HT1080 (cell line): ENCODE data around the gene SYNPR. TPM values are rescaled to one million over a fixed set of nuclear protein-coding genes. Genes with fewer than 3 reads are reported as not detected.

ENCODE experiments used
- DNase-seq: peaks from one replicate; pipeline ENCODE4 v3.0.0-alpha.2; 2015; ENCODE audit warnings: low read depth
- total RNA-seq: library from RNA; depleted of rRNA; stranded (reverse); fragments of >200 nt; shearing (Covaris generic); gene quantifications from 2 replicates; pipeline ENCODE4 v1.2.3, GENCODE V29; 2014

Gene SYNPR
- total RNA-seq, 1 experiment from 2014 or later: not detected

GRCh38 chr3:63303238-63303637, 25.1 kb downstream of the SYNPR start:
- DNase-seq: no peak

- DNase-seq: no peak
These were observed 26.3 kb downstream of the SYNPR start for GRCh38 chr3:63304421-63304820.

- no peak for DNase-seq
These were observed 30.0 kb downstream of the SYNPR start for GRCh38 chr3:63308072-63308471.

GRCh38 chr3:63309768-63310167, 31.7 kb downstream of the SYNPR start:
- no peak for DNase-seq

- no peak for DNase-seq
These were observed 45.7 kb downstream of the SYNPR start for GRCh38 chr3:63323766-63324165.

- no peak for DNase-seq
These were observed 46.5 kb downstream of the SYNPR start for GRCh38 chr3:63324621-63325020.

- no peak for DNase-seq
These were observed 47.3 kb downstream of the SYNPR start for GRCh38 chr3:63325386-63325785.

GRCh38 chr3:63328365-63328764, 50.3 kb downstream of the SYNPR start:
- DNase-seq: peak; percentile 31

- no peak for DNase-seq
These were observed 53.4 kb downstream of the SYNPR start for GRCh38 chr3:63331520-63331919.

- DNase-seq: no peak
These were observed 55.7 kb downstream of the SYNPR start for GRCh38 chr3:63333815-63334214.

GRCh38 chr3:63338351-63338750, 60.2 kb downstream of the SYNPR start:
- no peak for DNase-seq

- DNase-seq: peak; percentile 87
These were observed 65.6 kb downstream of the SYNPR start for GRCh38 chr3:63343674-63344073.

- no peak for DNase-seq
These were observed 66.6 kb downstream of the SYNPR start for GRCh38 chr3:63344661-63345060.

- DNase-seq: peak; percentile 8
These were observed 71.8 kb downstream of the SYNPR start for GRCh38 chr3:63349583-63350573.

- peak; percentile 33 for DNase-seq
These were observed 73.3 kb downstream of the SYNPR start for GRCh38 chr3:63351159-63352007.

GRCh38 chr3:63352008-63352279, 73.8 kb downstream of the SYNPR start:
- DNase-seq: no peak

GRCh38 chr3:63353383-63353782, 75.3 kb downstream of the SYNPR start:
- peak; percentile 34 for DNase-seq

GRCh38 chr3:63354160-63354559, 76.1 kb downstream of the SYNPR start:
- DNase-seq: no peak

GRCh38 chr3:63355809-63356208, 77.7 kb downstream of the SYNPR start:
- no peak for DNase-seq

GRCh38 chr3:63364495-63364894, 86.4 kb downstream of the SYNPR start:
- peak; percentile 59 for DNase-seq

- DNase-seq: no peak
These were observed 86.8 kb downstream of the SYNPR start for GRCh38 chr3:63364910-63365309.

- DNase-seq: no peak
These were observed 87.6 kb downstream of the SYNPR start for GRCh38 chr3:63365671-63366070.
